Fibroblast of lung (primary cell): ENCODE data around the gene PLSCR4. TPM values are rescaled to one million over a fixed set of nuclear protein-coding genes. Genes with fewer than 3 reads are reported as not detected.
A peak's percentile ranks its signal among the peaks of the same experiment; 100 is the strongest.

Experiments used
- DNase-seq, 2 donors: peaks; one replicate each; pipeline versions ENCODE4 v3.0.0 to v3.0.0-alpha.2; 2010; ENCODE audit warnings: low read depth in 2 of 2
- H2AFZ ChIP-seq: 2 replicates; pipeline ENCODE4 v1.5.1; 2012; ENCODE audit warnings: low read length, control low read depth, inconsistent platforms
- H3K27ac ChIP-seq: 2 replicates; pipeline ENCODE4 v1.5.1; 2011; ENCODE audit warnings: low read length, control low read depth; ENCODE audit not compliant: insufficient read depth
- H3K27me3 ChIP-seq: 2 replicates; pipeline ENCODE4 v1.5.1; 2011; ENCODE audit warnings: mild to moderate bottlenecking, low read length; ENCODE audit not compliant: control insufficient read depth, insufficient read depth
- H3K36me3 ChIP-seq: 2 replicates; pipeline ENCODE4 v1.5.1; 2011; ENCODE audit warnings: low read length; ENCODE audit not compliant: control insufficient read depth, insufficient read depth
- H3K4me1 ChIP-seq: 2 replicates; pipeline ENCODE4 v1.5.1; 2011; ENCODE audit warnings: low read length; ENCODE audit not compliant: control insufficient read depth, insufficient read depth; ENCODE audit errors: extremely low read depth
- H3K4me2 ChIP-seq: 2 replicates; pipeline ENCODE4 v1.5.1; 2011; ENCODE audit warnings: low read length, control low read depth; ENCODE audit not compliant: insufficient read depth; ENCODE audit errors: extremely low read depth
- H3K4me3 ChIP-seq, 4 experiments: fragments of 200-600 bp in 1 of 4; sonication (generic) in 1 of 4; replicated peaks in 1 of 4; 2 replicates each; pipeline ENCODE4 v1.5.1; 2011 to 2016; ENCODE audit warnings: low read length in 4 of 4, low read depth in 3 of 4, mild to moderate bottlenecking in 3 of 4, control low read depth in 2 of 4, inconsistent platforms in 1 of 4, mixed read lengths in 1 of 4; ENCODE audit not compliant: insufficient read depth in 1 of 4; ENCODE audit errors: control extremely low read depth in 1 of 4
- H3K79me2 ChIP-seq: 2 replicates; pipeline ENCODE4 v1.5.1; 2012; ENCODE audit warnings: mild to moderate bottlenecking, low read length, inconsistent platforms; ENCODE audit not compliant: control insufficient read depth, insufficient read depth
- H3K9ac ChIP-seq: 2 replicates; pipeline ENCODE4 v1.5.1; 2011; ENCODE audit warnings: mild to moderate bottlenecking, low read length, control low read depth; ENCODE audit not compliant: insufficient read depth
- H3K9me3 ChIP-seq: 2 replicates; pipeline ENCODE4 v1.5.1; 2012; ENCODE audit warnings: low read depth, low read length; ENCODE audit not compliant: control insufficient read depth, insufficient read depth
- H4K20me1 ChIP-seq: 2 replicates; pipeline ENCODE4 v1.5.1; 2011; ENCODE audit warnings: low read length; ENCODE audit not compliant: control insufficient read depth, insufficient read depth; ENCODE audit errors: extremely low read depth
- CTCF ChIP-seq, 2 donors: IDR thresholded peaks in 1 of 2; conservative IDR thresholded peaks in 1 of 2; 1 replicate in 1 of 2; 2 replicates in 1 of 2; pipeline ENCODE4 v1.5.1; 2011 to 2012; ENCODE audit warnings: low read length in 2 of 2, control low read depth in 1 of 2, inconsistent platforms in 1 of 2, low read depth in 1 of 2, mild to moderate bottlenecking in 1 of 2
- EZH2 ChIP-seq: IDR thresholded peaks from 2 replicates; pipeline ENCODE4 v1.5.1; 2012; ENCODE audit warnings: low read length, control low read depth, mild to moderate bottlenecking; ENCODE audit errors: missing control alignments
- polyA plus RNA-seq, 2 donors: library from polyadenylated mRNA; depleted of rRNA in 1 of 2; stranded (reverse) in 1 of 2; unstranded in 1 of 2; fragments of >200 nt; gene quantifications; 2 replicates each; pipeline ENCODE4 v1.2.1, GENCODE V29; 2011 to 2012; ENCODE audit warnings: missing spikeins in 1 of 2
- total RNA-seq: library from RNA; depleted of rRNA; stranded (reverse); fragments of >200 nt; gene quantifications from 2 replicates; pipeline ENCODE4 v1.2.1, GENCODE V29; 2014

PLSCR4 gene
- total and polyA plus RNA-seq, 2 donors (not counting 1 experiment from before 2014, with no cell fraction given) = 36.7 to 57.6 TPM

GRCh38 chr3:146277953-146278631 is 27.2 kb upstream of the PLSCR4 start:
- H3K9ac ChIP-seq = no peak overlapping the region
- TF ChIP-seq CTCF (conservative IDR thresholded peaks at IDR 0.05 in 1 of 2, IDR thresholded peaks at IDR 0.05 in 1 of 2; ENCODE audit: low read depth in 1 of 2, low read length in 2 of 2) (no peak), EZH2 (no peak)
- no peak overlapping the region for H3K4me3 ChIP-seq
- H3K4me2 ChIP-seq = no peak overlapping the region
- peak; percentile 94 to 97 for DNase-seq
- H3K79me2 ChIP-seq = no peaks in the 10 kb centered on the region
- H3K27ac ChIP-seq = no peak overlapping the region
- no peaks in the 10 kb centered on the region for H4K20me1 ChIP-seq
- no peaks in the 10 kb centered on the region for H3K4me1 ChIP-seq
- H3K9me3 ChIP-seq = no peaks in the 10 kb centered on the region
- H2AFZ ChIP-seq = no peak overlapping the region
- no peaks in the 10 kb centered on the region for H3K27me3 ChIP-seq
- H3K36me3 ChIP-seq = no peaks in the 10 kb centered on the region

- Histone ChIP-seq H3K36me3 (no peaks in the 10 kb centered on the region), H3K4me1 (no peaks in the 10 kb centered on the region), H4K20me1 (no peaks in the 10 kb centered on the region), H3K27ac (no peak overlapping the region), H3K9me3 (no peaks in the 10 kb centered on the region), H3K79me2 (no peaks in the 10 kb centered on the region), H3K27me3 (no peaks in the 10 kb centered on the region), H3K4me2 (no peak overlapping the region), H3K4me3 (no peak overlapping the region), H3K9ac (no peak overlapping the region), H2AFZ (no peak overlapping the region)
- no peak for DNase-seq
- no peak for TF ChIP-seq EZH2
- TF ChIP-seq CTCF (conservative IDR thresholded peaks at IDR 0.05 in 1 of 2, IDR thresholded peaks at IDR 0.05 in 1 of 2; ENCODE audit: low read depth in 1 of 2, low read length in 2 of 2) = no peak
Measured at GRCh38 chr3:146275476-146275875, 24.6 kb upstream of the PLSCR4 start.

- H3K9ac ChIP-seq = no peak overlapping the region
- H3K4me3 ChIP-seq = no peak overlapping the region
- H3K4me1 ChIP-seq = no peaks in the 10 kb centered on the region
- peak; percentile 91 to 94 for DNase-seq
- H3K36me3 ChIP-seq = no peaks in the 10 kb centered on the region
- no peaks in the 10 kb centered on the region for H3K9me3 ChIP-seq
- no peak for TF ChIP-seq CTCF (conservative IDR thresholded peaks at IDR 0.05 in 1 of 2, IDR thresholded peaks at IDR 0.05 in 1 of 2; ENCODE audit: low read depth in 1 of 2, low read length in 2 of 2)
- no peak for TF ChIP-seq EZH2
- no peaks in the 10 kb centered on the region for H3K27me3 ChIP-seq
- no peak overlapping the region for H3K4me2 ChIP-seq
- H3K27ac ChIP-seq = no peak overlapping the region
- no peak overlapping the region for H2AFZ ChIP-seq
- H4K20me1 ChIP-seq = no peaks in the 10 kb centered on the region
- H3K79me2 ChIP-seq = no peaks in the 10 kb centered on the region
Measured at GRCh38 chr3:146274833-146275232, 23.9 kb upstream of the PLSCR4 start.
